Stimulated activated CD8-positive, alpha-beta memory T cell treated with anti-CD3 and anti-CD28 coated beads, Interleukin-15, amount 100 ng/mL, for 1 hour (primary cell): ENCODE data around the gene NFATC2.

Experiments used
- DNase-seq: peaks from one replicate; pipeline ENCODE4 v3.0.0-alpha.2; 2020; ENCODE audit warnings: low read depth

NFATC2 gene

DNA sequence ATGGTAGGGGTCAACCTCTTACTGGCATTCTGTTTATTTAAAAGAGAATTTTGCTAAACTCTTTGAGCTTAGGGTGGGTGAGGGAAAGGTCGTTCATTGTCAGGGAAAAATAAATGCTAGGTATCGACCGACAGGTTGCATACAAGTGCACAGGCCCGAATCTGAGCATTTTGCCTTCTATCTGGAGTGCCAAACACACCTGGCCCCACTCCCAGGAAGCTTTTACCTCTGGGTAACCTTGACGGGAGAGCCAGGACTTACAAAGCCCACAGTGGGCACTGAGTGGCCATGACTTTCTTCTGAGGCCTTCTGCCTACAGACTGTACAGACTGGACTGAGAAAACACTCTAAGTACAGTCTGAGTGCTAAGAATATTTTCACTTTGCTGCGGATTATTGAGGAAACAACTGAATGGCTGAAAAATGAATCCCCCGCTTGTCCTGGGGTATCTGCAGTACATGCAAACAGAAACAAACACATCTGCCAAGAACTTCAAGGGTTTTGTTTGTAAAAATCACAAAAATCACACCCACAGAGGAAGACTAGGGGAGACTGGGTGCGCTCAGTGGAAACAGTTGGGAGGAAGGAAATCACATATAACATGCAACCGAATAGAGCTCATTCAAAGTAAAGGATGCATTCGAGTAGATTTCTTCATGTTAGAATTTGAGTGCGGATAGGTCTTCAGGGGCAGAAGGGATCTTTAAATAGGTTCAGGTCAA is 152.8 kb downstream of the NFATC2 start:
- no peak for DNase-seq

DNA sequence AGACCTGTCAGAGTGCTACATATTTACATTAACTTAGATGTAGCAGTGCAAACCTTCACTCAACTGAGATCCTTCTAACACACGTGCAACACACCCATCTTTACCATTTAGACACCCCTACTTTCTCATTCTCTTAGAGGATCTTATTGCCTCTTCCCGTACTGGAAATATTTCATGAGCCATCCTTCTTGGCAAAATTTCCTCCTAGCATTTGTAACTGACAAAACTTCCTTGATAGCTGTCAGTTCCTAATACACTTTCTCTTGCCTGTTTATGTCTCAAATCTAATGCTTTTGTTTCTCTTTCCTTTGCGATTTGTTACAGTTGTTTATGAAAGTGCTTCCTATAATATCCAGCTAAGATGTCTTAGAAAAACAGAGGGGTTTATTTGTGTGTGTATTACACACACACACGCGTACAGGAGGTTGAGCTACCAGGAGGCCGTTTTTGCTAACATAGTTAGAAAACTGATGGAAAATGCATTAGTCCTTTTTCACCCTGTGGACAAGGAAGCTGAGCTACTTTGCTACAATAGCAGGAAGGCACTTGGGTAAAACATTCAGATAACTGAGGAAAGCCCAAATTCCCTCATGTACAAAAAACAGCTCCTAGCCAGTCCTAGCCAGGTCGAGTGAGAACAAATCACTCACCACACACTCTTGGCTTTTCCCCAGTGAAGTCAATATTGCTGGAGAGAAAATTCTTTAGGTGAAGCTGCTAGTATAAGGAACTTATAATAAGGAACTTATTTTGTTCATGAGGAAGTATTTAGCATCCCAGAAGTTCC is 153.6 kb downstream of the NFATC2 start:
- DNase-seq: no peak

DNA sequence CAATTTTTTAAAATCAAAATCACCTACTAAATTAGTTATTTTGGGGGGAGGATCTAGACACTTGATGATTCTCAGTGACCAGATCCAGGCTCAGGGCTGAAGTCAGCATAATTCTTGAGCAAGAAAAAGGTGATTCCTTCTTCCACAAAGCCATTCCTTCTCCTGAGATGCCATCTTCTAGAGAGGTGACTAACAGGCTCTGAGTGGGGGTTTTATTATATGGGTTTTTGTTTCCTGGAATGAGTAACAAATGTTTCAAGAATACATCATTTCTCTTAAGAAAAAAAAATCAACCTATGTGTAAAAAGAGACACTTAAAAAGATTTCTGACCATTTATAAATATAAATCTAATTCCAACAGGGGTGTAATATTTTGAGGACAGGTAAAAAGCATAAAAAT is 154.3 kb downstream of the NFATC2 start:
- no peak for DNase-seq

DNA sequence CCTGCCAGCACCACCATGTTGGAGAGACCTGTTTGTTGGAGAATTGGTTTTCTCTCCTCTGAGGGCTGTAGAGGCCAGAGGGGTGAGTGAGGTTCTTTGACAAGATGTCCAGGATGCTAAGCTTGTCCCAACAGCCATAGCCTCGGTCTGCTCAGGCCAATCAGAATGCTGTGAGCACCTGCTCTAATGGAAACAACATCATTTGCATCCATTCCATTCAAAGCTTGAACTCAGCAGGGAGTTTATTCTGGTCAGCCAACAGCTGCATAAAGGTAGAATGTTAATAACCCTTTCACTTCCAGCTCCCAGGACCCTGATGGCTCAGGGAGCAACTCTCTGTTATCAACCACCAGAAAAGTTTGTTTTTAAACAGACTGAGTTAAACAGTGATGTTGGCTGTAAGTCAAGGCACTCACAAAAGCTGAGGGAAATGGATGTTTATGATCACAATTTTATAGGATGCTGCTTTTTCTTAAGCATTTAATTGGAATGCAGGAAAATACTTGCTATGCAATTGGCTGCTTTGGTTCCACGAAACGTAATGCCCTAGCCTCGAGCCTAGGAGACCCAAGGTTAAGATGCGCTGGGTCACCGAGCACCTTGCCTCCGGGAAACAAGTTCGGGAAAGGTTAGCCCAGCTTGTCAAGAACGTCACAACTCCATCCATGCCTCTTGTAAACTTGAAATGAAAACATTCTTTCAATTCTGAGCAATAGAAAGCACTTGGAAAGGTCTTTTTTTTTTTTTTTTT is 155.2 kb downstream of the NFATC2 start:
- DNase-seq: no peak

DNA sequence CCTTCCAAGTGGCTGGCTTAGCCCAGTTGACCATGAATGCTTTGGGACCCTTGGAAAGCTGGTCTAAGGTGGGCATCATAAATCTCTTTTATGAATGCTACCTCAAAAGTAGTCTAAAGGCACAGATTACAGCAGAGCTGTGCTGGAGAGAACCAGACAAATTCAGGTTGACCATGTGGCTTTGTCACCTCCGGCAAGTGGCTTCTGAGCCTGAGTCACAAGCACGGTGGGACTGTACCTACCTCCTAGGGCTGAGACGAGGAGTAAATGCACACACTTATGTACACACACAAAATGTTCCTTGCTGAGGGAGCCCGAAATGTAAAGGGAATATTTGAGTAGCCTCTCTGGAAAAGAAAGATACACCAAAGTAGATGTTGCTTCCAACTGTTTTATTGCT is 155.9 kb downstream of the NFATC2 start:
- no peak for DNase-seq

DNA sequence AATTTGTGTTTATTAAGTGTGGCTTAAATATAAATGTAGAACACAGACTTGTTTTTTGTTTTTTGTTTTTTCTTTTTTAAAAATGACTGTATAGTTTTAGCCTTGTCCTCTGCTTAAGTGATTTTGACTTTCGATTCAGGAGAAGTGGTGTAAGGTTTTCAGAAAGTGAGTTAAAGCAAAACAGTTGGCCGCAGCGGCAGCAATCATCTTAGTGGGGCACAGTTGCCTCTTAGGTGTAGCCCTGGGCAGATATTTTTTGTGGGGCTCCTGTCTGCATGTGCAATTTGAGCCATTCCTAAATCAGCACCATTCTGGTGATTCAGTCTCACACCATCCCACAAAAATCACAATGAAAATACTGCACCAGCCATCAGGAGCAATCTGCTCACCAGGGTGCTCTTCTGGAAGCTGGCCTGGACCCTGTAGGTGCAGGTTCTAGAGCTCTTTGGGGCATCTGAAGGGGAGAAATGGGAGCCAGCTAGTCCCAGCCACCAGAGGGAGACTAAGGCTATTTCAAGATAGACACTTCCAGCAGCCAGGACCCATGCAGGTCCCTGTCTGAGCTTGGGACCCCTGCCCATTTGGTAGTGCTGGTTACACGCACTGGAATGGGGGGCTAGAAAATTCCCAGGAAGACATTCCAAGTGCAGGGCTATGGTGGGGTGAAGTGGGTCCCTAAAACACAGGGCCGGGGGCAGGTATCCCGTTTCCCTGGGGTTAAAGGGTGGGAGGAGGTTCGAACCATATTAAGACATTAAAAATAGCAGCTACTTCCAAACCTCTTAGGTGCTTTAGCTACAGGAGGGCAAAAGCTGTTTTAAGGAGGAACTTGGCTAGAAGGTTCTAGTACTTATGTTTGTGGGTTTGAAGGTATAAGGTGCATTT is 156.6 kb downstream of the NFATC2 start:
- DNase-seq: no peak

DNA sequence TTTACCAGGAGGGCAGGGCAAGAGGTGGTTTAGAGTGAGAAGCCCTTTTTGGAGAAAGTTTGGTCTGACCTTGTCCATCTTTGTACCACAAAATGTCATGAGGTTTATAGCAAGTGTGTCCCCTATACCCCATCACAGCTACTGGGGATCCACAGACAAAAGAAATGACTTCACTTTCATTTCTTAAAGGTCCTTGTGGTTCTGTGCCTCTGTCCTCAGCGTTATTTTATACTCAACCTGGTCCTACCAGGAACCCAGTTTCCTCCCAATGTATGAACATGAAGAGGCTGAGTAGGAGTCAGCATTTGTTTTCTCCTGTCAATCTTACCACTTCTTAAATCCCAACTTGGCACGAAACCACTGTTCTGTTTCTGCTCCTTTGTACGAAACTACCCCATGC is 157.6 kb downstream of the NFATC2 start:
- no peak for DNase-seq

DNA sequence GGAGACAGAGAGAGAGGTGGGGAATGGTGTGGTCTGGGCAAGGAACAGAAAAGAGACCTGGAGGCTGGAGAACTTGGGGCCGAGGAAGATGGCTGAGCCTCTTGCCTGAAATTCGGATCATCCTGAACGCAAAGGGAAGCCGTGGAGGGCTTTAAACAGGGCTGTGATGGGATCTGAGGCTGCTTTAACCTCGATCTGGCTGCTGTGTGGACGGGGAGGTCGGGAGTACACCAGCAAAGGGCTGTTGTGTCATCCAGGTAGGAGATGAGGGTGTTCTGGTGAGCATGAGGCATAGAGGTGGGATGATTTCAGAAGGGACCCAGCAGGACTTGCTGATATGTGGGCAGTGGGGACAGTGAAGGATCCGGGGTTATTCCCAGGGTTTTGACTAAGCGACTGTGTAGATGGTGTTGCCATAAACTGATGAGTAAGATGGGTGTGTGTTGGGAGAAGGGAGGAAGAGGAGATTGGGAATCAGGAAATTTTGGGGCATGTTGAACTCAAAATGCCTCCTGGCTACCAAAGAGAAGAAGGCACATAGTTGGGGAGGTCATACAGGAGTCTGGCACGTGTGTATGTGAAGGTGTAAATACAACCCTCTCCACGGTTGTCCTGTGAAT is 158.5 kb downstream of the NFATC2 start:
- no peak for DNase-seq

DNA sequence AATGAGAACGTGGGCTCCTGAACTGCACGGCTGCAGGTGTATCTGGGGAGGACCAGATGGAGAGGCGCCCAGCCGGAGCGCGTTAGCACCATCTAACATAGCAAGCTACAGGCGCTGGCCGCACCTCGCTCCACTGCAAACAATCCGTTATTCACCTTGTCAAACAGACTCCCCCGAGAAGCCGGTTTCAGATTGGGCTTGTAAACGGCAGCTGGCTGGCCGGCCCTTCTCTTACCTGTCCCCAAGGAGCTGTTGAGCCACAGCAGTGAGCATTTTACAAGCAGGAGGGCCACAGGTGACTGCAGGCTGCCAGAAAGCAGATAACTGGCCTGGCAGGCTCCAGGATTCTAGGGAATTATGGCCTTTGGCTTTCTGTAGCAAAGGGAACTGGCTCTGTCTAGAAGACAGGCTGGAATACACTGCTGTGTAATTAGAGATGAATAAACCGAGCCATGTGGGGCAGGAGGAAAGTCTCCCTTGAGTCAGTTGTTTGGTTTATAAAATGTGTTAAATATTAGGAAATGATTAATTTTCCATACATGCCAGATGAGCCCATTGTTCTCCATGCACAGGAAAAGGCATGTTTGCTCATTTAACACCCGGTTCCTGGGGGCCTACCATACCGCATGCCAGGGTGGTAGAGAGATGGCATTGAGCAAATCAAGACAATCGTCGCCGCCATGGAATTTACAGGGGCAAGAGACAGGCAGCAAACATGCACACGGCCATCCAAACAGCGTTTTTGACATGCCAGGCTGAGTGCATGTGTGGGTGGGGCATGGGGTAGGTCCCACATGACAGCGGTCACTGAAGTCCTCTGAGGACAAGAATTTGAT is 159.3 kb downstream of the NFATC2 start:
- DNase-seq: no peak

DNA sequence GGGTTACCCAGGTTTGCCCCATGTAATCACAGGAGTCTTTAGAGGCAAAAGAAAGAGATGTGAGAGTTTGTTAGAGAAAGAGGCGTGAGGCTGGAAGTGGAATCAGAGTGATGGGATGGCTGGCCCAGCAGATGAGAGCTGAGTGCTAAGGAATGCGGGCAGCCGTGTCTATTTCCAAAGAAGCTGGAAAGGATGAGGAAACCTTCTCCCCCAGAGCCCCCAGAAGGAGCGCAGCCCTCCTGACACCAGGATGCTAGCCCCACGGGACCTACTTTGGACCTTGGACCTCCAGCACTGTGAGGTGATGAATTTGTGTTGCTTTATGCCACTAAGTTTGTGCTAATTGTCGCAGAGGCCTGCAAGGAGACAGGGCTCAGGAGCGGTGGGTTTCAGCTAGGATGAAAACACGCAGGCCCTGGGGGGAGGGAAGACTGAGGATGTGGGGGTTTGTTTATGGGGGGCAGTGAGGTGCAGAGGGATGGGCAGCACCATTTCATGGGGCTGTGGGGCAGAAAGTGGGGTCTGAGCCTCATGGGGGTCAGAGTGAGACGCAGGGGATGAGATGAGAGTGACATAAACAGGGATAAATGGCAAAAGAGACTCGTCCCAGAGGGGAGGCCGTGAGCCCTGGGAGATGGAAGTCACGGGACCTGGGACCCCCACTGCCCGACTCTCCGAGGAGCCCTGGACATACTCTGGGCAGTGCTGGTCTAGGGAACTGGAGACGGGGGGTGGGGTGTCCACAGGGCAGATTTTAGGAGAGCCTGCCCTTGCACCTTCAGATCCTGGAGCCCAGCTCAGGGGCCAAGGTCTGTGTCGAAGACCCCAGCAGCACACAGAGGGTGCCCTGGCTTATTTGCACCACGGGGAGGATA is 160.2 kb downstream of the NFATC2 start:
- DNase-seq: no peak

DNA sequence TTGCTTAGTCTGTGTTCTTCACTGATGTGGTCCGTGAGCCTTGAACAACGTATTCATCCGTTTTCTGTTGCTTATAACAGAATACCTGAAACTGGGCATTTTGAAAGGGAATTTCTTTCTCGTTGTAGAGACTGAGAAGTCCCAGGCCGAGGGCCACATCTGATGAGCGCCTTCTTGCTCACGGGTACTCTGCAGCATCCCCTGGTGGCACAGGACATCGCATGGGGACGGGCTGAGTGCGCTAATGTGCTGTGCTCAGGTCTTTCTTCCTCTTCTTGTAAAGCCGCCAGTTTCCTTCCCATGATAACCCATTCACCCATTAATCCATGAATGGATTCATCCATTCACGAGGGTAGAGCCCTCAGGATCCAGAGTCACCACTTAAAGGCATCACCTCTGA is 161.0 kb downstream of the NFATC2 start:
- DNase-seq: no peak

DNA sequence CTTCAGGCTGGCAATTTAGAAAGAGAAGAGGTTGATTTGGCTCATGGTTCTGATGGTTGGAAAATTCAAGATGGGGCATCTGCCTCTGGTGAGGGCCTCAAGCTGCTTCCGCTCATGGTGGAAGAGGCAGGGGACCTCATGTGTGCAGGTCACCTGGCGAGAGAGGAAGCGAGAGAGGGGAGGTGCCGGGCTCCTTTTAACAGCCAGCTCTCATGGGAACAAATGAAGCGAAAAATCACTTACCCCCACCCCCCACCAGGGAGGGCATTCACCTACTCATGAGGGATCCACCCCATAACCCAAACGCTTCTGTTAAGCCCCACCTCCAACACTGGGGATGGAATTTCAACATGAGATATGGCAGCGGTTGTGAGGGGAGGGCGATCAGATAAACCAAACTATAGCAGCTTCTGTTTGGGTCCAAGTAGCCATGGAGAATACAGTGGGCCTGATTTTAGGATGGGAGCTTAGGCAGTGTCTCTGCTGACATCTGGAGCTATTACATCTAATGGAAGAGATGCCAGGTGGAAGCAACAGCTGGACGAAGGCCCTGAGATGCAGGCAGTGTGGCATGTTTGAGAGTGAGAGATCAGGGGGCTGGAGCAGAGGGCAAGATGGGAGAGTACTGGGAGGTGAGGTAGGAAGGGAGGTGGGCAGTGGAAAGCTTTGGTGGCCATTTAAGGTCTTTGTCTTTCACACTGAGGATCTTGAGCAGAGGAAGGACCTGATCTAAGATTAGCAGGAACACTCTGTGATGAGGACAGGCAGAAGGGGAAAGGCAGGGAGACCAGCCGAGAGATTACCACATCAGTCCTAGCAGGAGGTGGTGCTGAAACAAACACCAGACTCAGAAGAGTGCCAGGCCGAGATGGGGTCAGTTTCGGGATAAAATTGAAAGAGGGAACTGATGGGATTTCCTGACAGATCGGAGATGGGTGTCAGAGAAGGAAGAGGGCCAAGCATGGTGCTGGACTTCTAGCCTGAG is 161.8 kb downstream of the NFATC2 start:
- no peak for DNase-seq

DNA sequence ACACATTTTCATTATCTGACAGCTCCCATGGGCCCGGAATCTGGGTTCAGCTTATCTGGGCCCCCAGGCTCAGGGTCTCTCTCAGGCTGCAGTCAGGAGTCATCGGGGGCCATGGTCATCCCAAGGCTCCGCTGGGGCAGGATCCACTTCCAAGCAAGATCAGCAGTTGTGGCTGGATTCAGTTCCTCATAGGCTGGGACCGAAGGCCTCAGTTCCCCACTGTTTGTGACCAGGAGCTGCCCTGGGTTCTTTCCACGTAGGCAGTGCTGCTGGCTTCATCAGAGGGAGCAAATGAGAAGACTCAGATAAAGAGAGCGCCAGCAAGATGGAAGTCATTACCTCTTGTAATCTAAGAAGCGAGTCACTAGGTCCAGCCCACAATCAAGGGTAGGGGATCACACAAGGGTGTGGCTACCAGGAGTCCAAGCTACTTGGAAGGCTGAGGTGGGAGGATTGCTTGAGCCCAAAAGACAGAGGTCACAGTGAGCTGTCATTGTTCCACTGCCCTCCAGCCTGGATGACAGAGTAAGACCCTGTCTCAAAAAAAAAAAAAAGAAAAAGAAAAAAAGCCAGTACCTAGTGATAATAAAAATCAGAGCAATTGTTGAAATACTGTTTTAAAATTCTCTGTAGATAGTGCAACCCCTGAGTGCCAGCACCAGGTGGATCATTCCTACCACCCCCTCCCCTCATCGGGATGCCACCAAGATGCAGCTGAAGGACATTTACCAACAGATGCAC is 162.7 kb downstream of the NFATC2 start:
- DNase-seq: no peak

DNA sequence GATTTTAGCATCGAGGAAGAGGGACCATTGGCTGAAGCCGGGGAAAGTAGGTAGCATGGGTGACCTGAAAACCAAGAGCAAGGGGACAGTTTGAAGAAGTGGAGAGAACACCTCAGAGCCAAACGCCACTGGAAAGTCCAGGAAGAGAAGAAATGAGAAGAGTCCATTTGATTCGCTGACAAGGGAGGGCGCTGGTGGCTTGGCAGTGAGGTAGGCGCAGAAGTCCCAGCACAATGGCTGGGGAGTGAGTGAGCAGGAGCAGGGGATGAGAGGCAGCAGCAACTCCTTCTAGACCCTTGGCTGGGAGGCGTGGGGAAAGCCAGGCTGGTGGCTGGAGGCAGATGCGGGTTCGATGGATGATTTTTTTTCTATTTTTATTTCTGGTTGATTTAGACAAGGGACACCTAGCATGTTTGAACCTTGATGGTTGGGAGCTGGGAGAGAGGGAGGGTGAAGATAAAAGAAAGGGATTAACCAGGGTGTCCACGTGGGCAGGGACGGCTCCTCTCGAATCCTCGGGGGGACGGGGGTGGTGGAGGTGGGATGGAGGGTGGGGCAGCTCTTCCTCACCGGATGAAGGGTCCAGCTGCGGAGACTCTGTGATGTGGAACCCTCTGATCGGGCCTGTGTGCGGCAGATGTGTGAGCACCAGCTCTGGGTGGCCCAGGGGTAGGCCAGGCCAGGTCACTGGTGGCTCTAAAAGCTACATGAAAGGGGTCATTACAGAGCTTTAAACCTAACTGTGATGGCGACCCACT is 164.2 kb downstream of the NFATC2 start:
- DNase-seq: no peak

DNA sequence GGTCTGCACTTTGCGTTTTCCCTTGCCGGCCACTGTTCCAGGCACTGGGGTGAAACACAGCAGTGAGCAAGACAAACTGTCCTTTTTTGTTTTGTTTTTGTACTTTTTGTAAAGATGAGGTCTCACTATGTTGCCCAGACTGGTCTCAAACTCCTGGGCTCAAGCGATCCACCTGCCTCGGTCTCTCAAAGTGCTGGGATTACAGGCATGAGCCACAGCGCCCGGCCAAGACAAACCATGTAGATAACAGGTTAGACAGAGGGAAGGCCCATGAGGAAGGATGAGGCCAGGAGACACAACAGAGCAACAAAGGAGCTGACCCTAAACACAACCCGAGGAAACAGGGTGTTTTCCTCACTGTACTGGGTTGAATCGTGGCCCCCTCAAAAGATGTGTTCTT is 165.4 kb downstream of the NFATC2 start:
- no peak for DNase-seq

DNA sequence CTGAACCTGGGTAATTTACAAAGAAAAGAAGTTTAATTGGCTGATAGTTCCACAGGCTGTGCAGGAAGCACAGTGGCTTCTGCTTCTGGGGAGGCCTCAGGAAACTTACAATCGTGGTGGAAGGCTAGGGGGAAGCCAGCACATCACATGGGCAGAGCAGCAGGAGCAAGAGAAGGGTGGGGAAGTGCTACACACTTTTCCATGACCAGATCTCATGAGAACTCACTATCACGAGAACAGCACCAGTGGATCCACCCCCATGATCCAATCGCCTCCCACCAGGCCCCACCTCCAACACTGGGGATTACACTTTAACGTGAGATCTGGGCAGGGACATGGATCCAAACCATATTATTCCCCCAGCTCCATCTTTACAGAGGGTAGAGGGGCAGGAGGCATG is 166.4 kb downstream of the NFATC2 start:
- no peak for DNase-seq

DNA sequence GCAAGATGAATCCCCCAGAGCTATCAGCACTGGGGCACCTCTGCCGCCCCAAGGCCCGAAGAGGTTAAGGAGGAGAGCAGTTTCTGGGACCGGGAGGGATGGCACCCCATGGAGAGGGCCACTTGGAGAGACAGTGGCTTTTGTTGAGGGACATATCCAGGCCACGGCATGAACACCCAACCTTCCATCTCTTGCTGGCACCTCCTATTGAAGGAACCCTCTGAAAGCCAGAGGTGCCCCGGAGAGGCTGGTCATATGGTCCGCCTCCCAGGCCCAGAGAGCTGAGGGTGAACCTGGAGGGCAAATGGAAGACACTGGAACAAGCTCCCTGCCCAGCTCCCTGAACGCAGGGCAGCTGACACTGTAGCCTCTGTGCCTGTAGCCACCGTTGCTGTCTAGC is 167.0 kb downstream of the NFATC2 start:
- DNase-seq: no peak
